HG02571 (cell line): ENCODE data around the gene CNTN4.

ENCODE experiments used
- ATAC-seq: cut with Tn5 transposase; IDR thresholded peaks from one replicate; pipeline ENCODE4 v1.9.1; 2021; ENCODE audit warnings: mild to moderate bottlenecking, moderate library complexity; ENCODE audit not compliant: unreplicated experiment

CNTN4 gene

GRCh38 chr3:2148561-2149340 lies 50.1 kb downstream of the CNTN4 start:
- ATAC-seq: no peak

- no peak for ATAC-seq
These were observed 54.4 kb downstream of the CNTN4 start for GRCh38 chr3:2153053-2153452.

GRCh38 chr3:2153547-2153946 lies 54.9 kb downstream of the CNTN4 start:
- no peak for ATAC-seq

- no peak for ATAC-seq
These were observed 56.0 kb downstream of the CNTN4 start for GRCh38 chr3:2154621-2155020.

- no peak for ATAC-seq
These were observed 57.7 kb downstream of the CNTN4 start for GRCh38 chr3:2156244-2156847.

- no peak for ATAC-seq
These were observed 60.2 kb downstream of the CNTN4 start for GRCh38 chr3:2158828-2159227.

GRCh38 chr3:2166552-2166951 lies 67.9 kb downstream of the CNTN4 start:
- no peak for ATAC-seq

GRCh38 chr3:2172561-2173171 lies 74.0 kb downstream of the CNTN4 start:
- no peak for ATAC-seq

- no peak for ATAC-seq
These were observed 82.0 kb downstream of the CNTN4 start for GRCh38 chr3:2180634-2181033.

GRCh38 chr3:2198776-2199279 lies 100.2 kb downstream of the CNTN4 start:
- ATAC-seq: no peak

GRCh38 chr3:2204054-2204453 lies 105.4 kb downstream of the CNTN4 start:
- no peak for ATAC-seq

GRCh38 chr3:2205692-2206091 lies 107.0 kb downstream of the CNTN4 start:
- no peak for ATAC-seq

- ATAC-seq: no peak
These were observed 107.9 kb downstream of the CNTN4 start for GRCh38 chr3:2206536-2206935.

GRCh38 chr3:2211568-2211967 lies 112.9 kb downstream of the CNTN4 start:
- ATAC-seq: no peak

- ATAC-seq: no peak
These were observed 113.5 kb downstream of the CNTN4 start for GRCh38 chr3:2212206-2212605.

- no peak for ATAC-seq
These were observed 119.7 kb downstream of the CNTN4 start for GRCh38 chr3:2218375-2218774.

GRCh38 chr3:2218816-2219215 lies 120.2 kb downstream of the CNTN4 start:
- ATAC-seq: no peak

- ATAC-seq: no peak
These were observed 137.5 kb downstream of the CNTN4 start for GRCh38 chr3:2236203-2236602.

GRCh38 chr3:2244137-2244536 lies 145.5 kb downstream of the CNTN4 start:
- no peak for ATAC-seq

- no peak for ATAC-seq
These were observed 148.4 kb downstream of the CNTN4 start for GRCh38 chr3:2246873-2247648.

GRCh38 chr3:2247831-2248230 lies 149.2 kb downstream of the CNTN4 start:
- no peak for ATAC-seq
